ENCODE data around the gene TANC2. TPM values are rescaled to one million over a fixed set of nuclear protein-coding genes. Genes with fewer than 3 reads are reported as not detected.

Gene TANC2
- total and polyA plus RNA-seq, 9 of the 15 experiments (the other 6 are each of a cell fraction or from before 2014, with no cell fraction given), result 0.46 to 7.8 (median 4.5) TPM

GRCh38 chr17:62935098-62935497 is 30.9 kb upstream of the TANC2 start:
- FAIRE-seq, result no peak
- in situ Hi-C loops (cut with MboI) (no loop called here), intact Hi-C loops (cut with micrococcal nuclease) (no loop called here)
- Histone ChIP-seq H3K9ac (ENCODE audit: insufficient read depth in 1 of 2, low read depth in 2 of 2, low read length in 2 of 2) (no peak overlapping the region), H3K4me2 (ENCODE audit: insufficient read depth, low read length) (no peak overlapping the region), H3K4me1 (replicated peaks in 1 of 2; ENCODE audit: control insufficient read depth in 2 of 2, insufficient read depth in 2 of 2, low read length in 2 of 2) (no peaks in the 10 kb centered on the region), H2AFZ (ENCODE audit: low read depth, low read length) (no peak overlapping the region), H3K79me2 (ENCODE audit: control insufficient read depth, insufficient read depth, low read length) (no peaks in the 10 kb centered on the region), H3K27ac (ENCODE audit: extremely low read depth, low read depth, low read length) (no peak overlapping the region), H3K9me3 (replicated peaks; ENCODE audit: control insufficient read depth, insufficient read depth, low read depth, low read length) (no peaks in the 10 kb centered on the region), H4K20me1 (replicated peaks; ENCODE audit: control insufficient read depth, insufficient read depth, low read length) (no peaks in the 10 kb centered on the region), H3K4me3 (no peak overlapping the region), H3K27me3 (ENCODE audit: control insufficient read depth in 2 of 2, insufficient read depth in 2 of 2, low read length in 2 of 2) (peaks cover 12 to 13% of the 10 kb centered on the region in 2 experiments; a peak in 4 of 5 replicates), H3K9me1 (ENCODE audit: control insufficient read depth, insufficient read depth, low read length) (no peaks in the 10 kb centered on the region), H3K36me3 (ENCODE audit: control insufficient read depth, insufficient read depth, low read length) (no peaks in the 10 kb centered on the region)
- no peak for TF ChIP-seq NCOA1 (IDR thresholded peaks at IDR 0.05; ENCODE audit: low read depth)
- TF ChIP-seq PHB2 (IDR thresholded peaks at IDR 0.05; ENCODE audit: low read depth), result no peak
- no peak for TF ChIP-seq HNRNPH1 (optimal IDR thresholded peaks at IDR 0.05; ENCODE audit: low read depth, low read length)
- TF ChIP-seq, protein P1, sequence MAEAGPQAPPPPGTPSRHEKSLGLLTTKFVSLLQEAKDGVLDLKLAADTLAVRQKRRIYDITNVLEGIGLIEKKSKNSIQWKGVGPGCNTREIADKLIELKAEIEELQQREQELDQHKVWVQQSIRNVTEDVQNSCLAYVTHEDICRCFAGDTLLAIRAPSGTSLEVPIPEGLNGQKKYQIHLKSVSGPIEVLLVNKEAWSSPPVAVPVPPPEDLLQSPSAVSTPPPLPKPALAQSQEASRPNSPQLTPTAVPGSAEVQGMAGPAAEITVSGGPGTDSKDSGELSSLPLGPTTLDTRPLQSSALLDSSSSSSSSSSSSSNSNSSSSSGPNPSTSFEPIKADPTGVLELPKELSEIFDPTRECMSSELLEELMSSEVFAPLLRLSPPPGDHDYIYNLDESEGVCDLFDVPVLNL (CRISPR knock-in tag; IDR thresholded peaks at IDR 0.05; ENCODE audit: low read depth), result no peak
- no peak for TF ChIP-seq BCOR (IDR thresholded peaks at IDR 0.05)
- TF ChIP-seq SMAD3 (CRISPR knock-in tag; conservative IDR thresholded peaks at IDR 0.05), result no peak
- no peak for DNase-seq (ENCODE audit: extremely low read depth in 1 of 4, low spot score in 3 of 4)
- WGBS (ENCODE audit: insufficient coverage, low coverage, missing lambda C conversion rate), result 5% methylated on average over 1 of the region's 1 CpG
- ChIA-PET CTCF (ENCODE audit: low intra/inter-chr PET ratio) (interaction anchor here (0.5 kb wide), 1 partner anchor 841 kb away, joined by 3 read pairs; no protein-coding TSS in a partner anchor), POLR2A (interaction anchor here (0.7 kb wide), 1 partner anchor 11 kb away, joined by 3 read pairs; no protein-coding TSS in a partner anchor)
- no TSS peak for BruUV-seq (replicated peaks)
- ATAC-seq, result no peak
